Common myeloid progenitor, CD34-positive (primary cell): ENCODE results near the gene HSDL1.

Experiments used
- CTCF ChIA-PET: fragments of 350-600 bp; sonication (Branson Sonifier 250); formaldehyde crosslinking; loops from one replicate; lab custom pipeline; 2021; ENCODE audit warnings: antibody characterized with exemption; lab: Charles Lee
- POLR2A ChIA-PET: fragments of 350-600 bp; sonication (Branson Sonifier 250); formaldehyde crosslinking; loops from one replicate; lab custom pipeline; 2021; ENCODE audit warnings: antibody characterized with exemption; lab: Charles Lee
- DNase-seq, 3 donors: peaks; one replicate each; pipeline versions ENCODE4 v3.0.0 to v3.0.0-alpha.2; 2013
- H3K27ac ChIP-seq, 2 experiments: 1 replicate in 1 of 2; 2 replicates in 1 of 2; pipeline ENCODE4 v1.7.0; 2013; ENCODE audit warnings: inconsistent platforms in 2 of 2, low read length in 2 of 2, mild to moderate bottlenecking in 2 of 2, low read depth in 1 of 2, moderate library complexity in 1 of 2; ENCODE audit not compliant: severe bottlenecking in 2 of 2, insufficient read depth in 1 of 2, poor library complexity in 1 of 2
- H3K27me3 ChIP-seq, 5 experiments: replicated peaks in 2 of 5; 1 replicate in 3 of 5; 2 replicates in 2 of 5; pipeline versions ENCODE4 v1.6.1 to v1.7.0; 2013; ENCODE audit warnings: low read length in 4 of 5, mild to moderate bottlenecking in 2 of 5, moderate library complexity in 2 of 5, inconsistent platforms in 1 of 5; ENCODE audit not compliant: insufficient read depth in 5 of 5, control insufficient read depth in 4 of 5
- H3K36me3 ChIP-seq, 4 experiments: 1 replicate in 2 of 4; 2 replicates in 2 of 4; pipeline versions ENCODE4 v1.6.1 to v1.7.0; 2013; ENCODE audit warnings: low read length in 3 of 4, control low read depth in 1 of 4, mild to moderate bottlenecking in 1 of 4; ENCODE audit not compliant: control insufficient read depth in 4 of 4, insufficient read depth in 4 of 4
- H3K4me1 ChIP-seq, 4 experiments: 1 replicate in 3 of 4; 2 replicates in 1 of 4; pipeline versions ENCODE4 v1.6.1 to v1.7.1; 2013; ENCODE audit warnings: low read length in 3 of 4, mild to moderate bottlenecking in 3 of 4, control low read depth in 1 of 4, inconsistent platforms in 1 of 4, moderate library complexity in 1 of 4; ENCODE audit not compliant: control insufficient read depth in 4 of 4, insufficient read depth in 4 of 4; ENCODE audit errors: control extremely low read depth in 1 of 4
- H3K4me3 ChIP-seq, 7 experiments: 1 replicate in 4 of 7; 2 replicates in 3 of 7; pipeline versions ENCODE4 v1.5.1 to v1.7.0; 2013; ENCODE audit warnings: mild to moderate bottlenecking in 7 of 7, low read length in 6 of 7, moderate library complexity in 6 of 7, inconsistent platforms in 2 of 7, low read depth in 2 of 7, control low read depth in 1 of 7; ENCODE audit not compliant: insufficient read depth in 4 of 7, control insufficient read depth in 1 of 7; ENCODE audit errors: extremely low read depth in 1 of 7
- H3K9me3 ChIP-seq, 5 experiments: 1 replicate in 4 of 5; 2 replicates in 1 of 5; pipeline versions ENCODE4 v1.6.1 to v1.7.1; 2013; ENCODE audit warnings: low read length in 4 of 5, mild to moderate bottlenecking in 2 of 5, inconsistent platforms in 1 of 5, low read depth in 1 of 5, moderate library complexity in 1 of 5; ENCODE audit not compliant: control insufficient read depth in 4 of 5, insufficient read depth in 2 of 5; ENCODE audit errors: control extremely low read depth in 1 of 5
- WGBS: methylation state at CpG from one replicate; pipeline ENCODE4 v1.1.5; 2013; ENCODE audit not compliant: insufficient coverage; 5-methylcytosine and 5-hydroxymethylcytosine counted together

Gene HSDL1

GRCh38 chr16:84085271-84085667, 59.7 kb downstream of the HSDL1 start:
- Histone ChIP-seq H3K9me3 (no peaks in the 10 kb centered on the region), H3K27me3 (peaks cover 0 to 23% (median 4%) of the 10 kb centered on the region in 5 experiments), H3K4me3 (peak overlapping the region in 2 of 7 experiments; percentile 54 to 65), H3K36me3 (peaks cover 14 to 73% (median 58%) of the 10 kb centered on the region in 4 experiments), H3K27ac (no peak overlapping the region), H3K4me1 (peaks cover 20 to 49% (median 43%) of the 10 kb centered on the region in 4 experiments)
- 93% methylated on average over 2 of the region's 8 CpGs for WGBS
- ChIA-PET POLR2A (no interaction called here), CTCF (interaction anchor here (0.9 to 3.2 kb wide), 12 partner anchors 7 to 132 kb away, joined by 3 to 12 read pairs (median 4); partner anchors contain the start of genes HSDL1, OSGIN1 and TAF1C)
- no peak for DNase-seq

- Histone ChIP-seq H3K36me3 (peaks cover 12 to 73% (median 57%) of the 10 kb centered on the region in 4 experiments), H3K4me1 (peaks cover 20 to 49% (median 43%) of the 10 kb centered on the region in 4 experiments), H3K9me3 (no peaks in the 10 kb centered on the region), H3K27ac (no peak overlapping the region), H3K4me3 (no peak overlapping the region), H3K27me3 (peaks cover 0 to 19% (median 4%) of the 10 kb centered on the region in 5 experiments)
- peak; percentile 66 to 72 (median 69) for DNase-seq
- 78% methylated on average over 11 of the region's 11 CpGs for WGBS
- ChIA-PET CTCF (interaction anchor here (0.8 to 2.6 kb wide), 12 partner anchors 16 to 404 kb away, joined by 3 to 12 read pairs (median 4); partner anchors contain the start of genes HSDL1, OSGIN1 and TAF1C), POLR2A (no interaction called here)
Measured at GRCh38 chr16:84084570-84085270, 60.3 kb downstream of the HSDL1 start.

- no peak for DNase-seq
- ChIA-PET POLR2A (interaction anchor here (0.7 kb wide), 1 partner anchor 155 kb away, joined by 4 read pairs; no protein-coding TSS in a partner anchor), CTCF (interaction anchor here (0.7 to 2.3 kb wide), 5 partner anchors 17 to 104 kb away, joined by 3 to 10 read pairs (median 3); partner anchors contain the start of gene TAF1C)
- Histone ChIP-seq H3K27me3 (peaks cover 0 to 14% (median 4%) of the 10 kb centered on the region in 5 experiments), H3K4me3 (no peak overlapping the region), H3K9me3 (no peaks in the 10 kb centered on the region), H3K27ac (no peak overlapping the region), H3K36me3 (peaks cover 16 to 76% (median 58%) of the 10 kb centered on the region in 4 experiments), H3K4me1 (peaks cover 14 to 34% (median 28%) of the 10 kb centered on the region in 4 experiments)
- WGBS = 97% methylated on average over 10 of the region's 11 CpGs
Measured at GRCh38 chr16:84082835-84083569, 62.0 kb downstream of the HSDL1 start.

- Histone ChIP-seq H3K4me3 (no peak overlapping the region), H3K27ac (no peak overlapping the region), H3K27me3 (peaks cover 0 to 14% (median 4%) of the 10 kb centered on the region in 5 experiments), H3K36me3 (peaks cover 16 to 82% (median 58%) of the 10 kb centered on the region in 4 experiments), H3K4me1 (peaks cover 8 to 25% (median 21%) of the 10 kb centered on the region in 4 experiments), H3K9me3 (no peaks in the 10 kb centered on the region)
- 100% methylated on average over 1 of the region's 6 CpGs for WGBS
- DNase-seq = no peak
- ChIA-PET POLR2A (no interaction called here), CTCF (interaction anchor here (1.2 to 1.3 kb wide), 2 partner anchors 18 to 34 kb away, joined by 3 to 7 read pairs; partner anchors contain the start of gene MBTPS1)
Measured at GRCh38 chr16:84082110-84082509, 62.9 kb downstream of the HSDL1 start.

- WGBS = 94% methylated on average over 12 of the region's 14 CpGs
- CTCF ChIA-PET = interaction anchor here (1.2 to 2.3 kb wide), 4 partner anchors 17 to 106 kb away, joined by 3 to 7 read pairs (median 4); partner anchors contain the start of genes MBTPS1 and TAF1C
- Histone ChIP-seq H3K9me3 (no peaks in the 10 kb centered on the region), H3K4me1 (peaks cover 8 to 19% (median 16%) of the 10 kb centered on the region in 4 experiments), H3K27ac (no peak overlapping the region), H3K36me3 (peaks cover 16 to 82% (median 52%) of the 10 kb centered on the region in 4 experiments), H3K27me3 (peaks cover 0 to 14% (median 4%) of the 10 kb centered on the region in 5 experiments), H3K4me3 (no peak overlapping the region)
- POLR2A ChIA-PET = no interaction called here
- DNase-seq = no peak
Measured at GRCh38 chr16:84081446-84081989, 63.5 kb downstream of the HSDL1 start.

GRCh38 chr16:84080813-84081212, 64.2 kb downstream of the HSDL1 start:
- POLR2A ChIA-PET = no interaction called here
- CTCF ChIA-PET = interaction anchor here (1.2 to 2.3 kb wide), 4 partner anchors 17 to 106 kb away, joined by 3 to 7 read pairs (median 4); partner anchors contain the start of genes MBTPS1 and TAF1C
- H3K36me3 ChIP-seq = peaks cover 16 to 82% (median 47%) of the 10 kb centered on the region in 4 experiments

More at GRCh38 chr16:84080813-84081212, 64.2 kb downstream of the HSDL1 start:
- no peaks in the 10 kb centered on the region for H3K9me3 ChIP-seq
- H3K4me3 ChIP-seq = no peak overlapping the region
- no peak for DNase-seq
- H3K27ac ChIP-seq = no peak overlapping the region
- 100% methylated on average over 6 of the region's 6 CpGs for WGBS
- peaks cover 0 to 14% (median 4%) of the 10 kb centered on the region in 5 experiments for H3K27me3 ChIP-seq
- peaks cover 4 to 12% (median 9%) of the 10 kb centered on the region in 4 experiments for H3K4me1 ChIP-seq
